Smooth muscle cell (in vitro differentiated cells): ENCODE results near the gene SHROOM1. TPM values are rescaled to one million over a fixed set of nuclear protein-coding genes. Genes with fewer than 3 reads are reported as not detected.
"Not testable (repeated sequence)": the region's sequence is repeated elsewhere in the genome, so short reads cannot be mapped to it uniquely, and the experiment has no call there.

Source experiments
- DNase-seq: peaks from one replicate; lab custom pipeline; 2025; ENCODE audit not compliant: unreplicated experiment; lab: John Stamatoyannopoulos, UW
- H2AFZ ChIP-seq: fragments of 200-600 bp; sonication (generic); 2 replicates; pipeline ENCODE4 v1.6.0; 2016; ENCODE audit warnings: antibody characterized with exemption, low read depth, mild to moderate bottlenecking
- H3F3A ChIP-seq: fragments of 200-600 bp; sonication (generic); 2 replicates; pipeline ENCODE4 v1.6.0; 2017; ENCODE audit warnings: antibody characterized with exemption, low read depth
- H3K27ac ChIP-seq: fragments of 200-600 bp; sonication (generic); 2 replicates; pipeline ENCODE4 v1.5.1; 2016; ENCODE audit warnings: low read depth, mild to moderate bottlenecking
- H3K27me3 ChIP-seq: fragments of 200-600 bp; sonication (generic); 2 replicates; pipeline ENCODE4 v1.6.1; 2016; ENCODE audit warnings: low read depth, mild to moderate bottlenecking
- H3K36me3 ChIP-seq: fragments of 200-600 bp; sonication (generic); 2 replicates; pipeline ENCODE4 v1.5.1; 2016; ENCODE audit warnings: low read depth
- H3K4me1 ChIP-seq: fragments of 200-600 bp; sonication (generic); 2 replicates; pipeline ENCODE4 v1.5.1; 2016; ENCODE audit warnings: low read depth
- H3K4me2 ChIP-seq: fragments of 200-600 bp; sonication (generic); 2 replicates; pipeline ENCODE4 v1.6.0; 2016; ENCODE audit warnings: mild to moderate bottlenecking
- H3K4me3 ChIP-seq: fragments of 200-600 bp; sonication (generic); 2 replicates; pipeline ENCODE4 v1.5.1; 2016; ENCODE audit warnings: mild to moderate bottlenecking
- H3K79me2 ChIP-seq: fragments of 200-600 bp; sonication (generic); 2 replicates; pipeline ENCODE4 v1.6.0; 2016; ENCODE audit warnings: low read depth, mild to moderate bottlenecking
- H3K9ac ChIP-seq: fragments of 200-600 bp; sonication (generic); 2 replicates; pipeline ENCODE4 v1.6.0; 2016; ENCODE audit warnings: low read depth
- H3K9me3 ChIP-seq: fragments of 200-600 bp; sonication (generic); replicated peaks from 2 replicates; pipeline ENCODE4 v1.5.1; 2016; ENCODE audit warnings: low read depth
- H4K20me1 ChIP-seq: fragments of 200-600 bp; sonication (generic); 2 replicates; pipeline ENCODE4 v1.6.0; 2016; ENCODE audit warnings: low read depth
- WGBS: methylation state at CpG from one replicate; pipeline ENCODE4 v1.1.7; 2016; ENCODE audit warnings: low lambda C conversion rate; 5-methylcytosine and 5-hydroxymethylcytosine counted together
- polyA plus RNA-seq: library from polyadenylated mRNA; unstranded; fragments of >200 nt; fragmentation: Nextera tagmentation; extraction: Ambion mirVana; gene quantifications from 2 replicates; pipeline ENCODE4 v1.2.1, GENCODE V29; 2016
- total RNA-seq: library from RNA; depleted of rRNA; stranded (reverse); fragments of >200 nt; gene quantifications from 2 replicates; pipeline ENCODE4 v1.2.3, GENCODE V29; 2014
- TF ChIP-seq, protein P1 (sequence below): fragments of 200-600 bp; sonication (generic); IDR thresholded peaks from 2 replicates; pipeline ENCODE4 v1.5.1; 2017; ENCODE audit warnings: borderline replicate concordance, mild to moderate bottlenecking, antibody characterized with exemption; ENCODE audit not compliant: insufficient read depth, poor library complexity, severe bottlenecking

Gene SHROOM1
- total and polyA plus RNA-seq, 2 experiments from 2014 or later = 5.9 to 12.0 TPM

DNA sequence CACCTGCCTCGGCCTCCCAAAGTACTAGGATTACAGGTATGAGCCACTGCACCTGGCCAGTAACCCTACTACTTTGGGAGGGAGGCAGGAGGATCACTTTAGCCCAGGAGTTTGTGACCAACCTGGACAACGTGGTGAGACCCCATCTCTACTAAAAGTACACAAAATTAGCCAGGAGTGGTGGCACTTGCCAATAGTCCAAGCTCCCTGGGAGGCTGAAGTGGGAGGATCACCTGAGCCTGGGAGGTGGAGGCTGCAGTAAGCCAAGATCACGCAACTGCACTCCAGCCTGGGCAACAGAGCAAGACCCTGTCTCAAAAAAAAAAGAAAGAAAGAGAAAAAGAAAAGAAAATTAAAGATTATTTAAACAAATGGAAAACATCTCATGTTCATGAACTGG lies 25.6 kb upstream of the SHROOM1 start:
- H3K27ac ChIP-seq = no peak overlapping the region
- no peaks in the 10 kb centered on the region for H3K9me3 ChIP-seq
- no peaks in the 10 kb centered on the region for H3F3A ChIP-seq
- no peaks in the 10 kb centered on the region for H3K36me3 ChIP-seq
- WGBS = 86% methylated on average over 3 of the region's 3 CpGs
- H3K4me3 ChIP-seq = no peak overlapping the region
- no peaks in the 10 kb centered on the region for H3K79me2 ChIP-seq
- no peak for DNase-seq
- no peaks in the 10 kb centered on the region for H3K4me1 ChIP-seq
- TF ChIP-seq, protein P1, sequence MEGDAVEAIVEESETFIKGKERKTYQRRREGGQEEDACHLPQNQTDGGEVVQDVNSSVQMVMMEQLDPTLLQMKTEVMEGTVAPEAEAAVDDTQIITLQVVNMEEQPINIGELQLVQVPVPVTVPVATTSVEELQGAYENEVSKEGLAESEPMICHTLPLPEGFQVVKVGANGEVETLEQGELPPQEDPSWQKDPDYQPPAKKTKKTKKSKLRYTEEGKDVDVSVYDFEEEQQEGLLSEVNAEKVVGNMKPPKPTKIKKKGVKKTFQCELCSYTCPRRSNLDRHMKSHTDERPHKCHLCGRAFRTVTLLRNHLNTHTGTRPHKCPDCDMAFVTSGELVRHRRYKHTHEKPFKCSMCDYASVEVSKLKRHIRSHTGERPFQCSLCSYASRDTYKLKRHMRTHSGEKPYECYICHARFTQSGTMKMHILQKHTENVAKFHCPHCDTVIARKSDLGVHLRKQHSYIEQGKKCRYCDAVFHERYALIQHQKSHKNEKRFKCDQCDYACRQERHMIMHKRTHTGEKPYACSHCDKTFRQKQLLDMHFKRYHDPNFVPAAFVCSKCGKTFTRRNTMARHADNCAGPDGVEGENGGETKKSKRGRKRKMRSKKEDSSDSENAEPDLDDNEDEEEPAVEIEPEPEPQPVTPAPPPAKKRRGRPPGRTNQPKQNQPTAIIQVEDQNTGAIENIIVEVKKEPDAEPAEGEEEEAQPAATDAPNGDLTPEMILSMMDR = no peak
- H2AFZ ChIP-seq = no peak overlapping the region
- no peak overlapping the region for H3K9ac ChIP-seq
- no peak overlapping the region for H3K4me2 ChIP-seq
- H3K27me3 ChIP-seq = peaks cover 21% of the 10 kb centered on the region
- H4K20me1 ChIP-seq = no peaks in the 10 kb centered on the region

DNA sequence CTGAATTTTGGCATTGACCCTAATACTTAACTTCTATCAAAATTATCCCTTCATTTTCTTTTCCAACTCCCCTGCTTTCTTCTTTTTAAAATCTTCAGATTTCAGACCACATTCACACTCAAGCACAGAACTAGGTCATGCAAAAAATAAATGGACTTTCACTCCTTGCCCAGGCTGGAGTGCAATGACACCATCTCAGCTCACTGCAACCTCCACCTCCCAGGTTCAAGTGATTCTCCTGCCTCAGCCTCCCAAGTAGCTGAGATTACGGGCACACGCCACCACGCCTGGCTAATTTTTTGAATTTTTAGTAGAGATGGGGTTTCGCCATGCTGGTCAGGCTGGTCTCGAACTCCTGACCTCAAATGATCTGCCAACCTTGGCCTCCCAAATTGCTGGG lies 24.5 kb upstream of the SHROOM1 start:
- not testable (repeated sequence) for H3K4me3 ChIP-seq, H2AFZ ChIP-seq, DNase-seq, H4K20me1 ChIP-seq, H3K79me2 ChIP-seq, H3K4me2 ChIP-seq, H3K27ac ChIP-seq, H3K9me3 ChIP-seq, H3K4me1 ChIP-seq, H3F3A ChIP-seq, H3K9ac ChIP-seq, H3K36me3 ChIP-seq
- 94% methylated on average over 5 of the region's 5 CpGs for WGBS
- peaks cover 11% of the 10 kb centered on the region for H3K27me3 ChIP-seq

DNA sequence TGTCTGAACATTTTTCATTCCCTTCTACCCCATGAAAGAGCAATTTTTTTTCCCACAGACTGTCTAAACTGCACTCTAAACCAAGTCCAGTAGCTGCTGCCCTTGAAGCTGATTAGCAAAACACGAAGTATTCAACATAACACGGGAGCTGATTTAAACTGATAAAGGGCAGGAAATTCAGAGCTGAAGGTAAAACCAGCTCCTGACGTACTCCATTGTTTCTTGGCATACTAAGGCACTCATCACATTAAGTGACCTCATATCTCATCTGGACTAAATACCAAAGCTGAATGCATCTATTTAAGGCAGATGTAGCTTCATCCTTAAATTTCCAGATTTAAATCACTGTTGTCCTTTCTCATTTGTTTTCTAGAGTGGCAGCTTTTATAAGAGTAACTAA lies 23.9 kb upstream of the SHROOM1 start:
- 25% methylated on average over 3 of the region's 3 CpGs for WGBS
- TF ChIP-seq, protein P1 = no peak

DNA sequence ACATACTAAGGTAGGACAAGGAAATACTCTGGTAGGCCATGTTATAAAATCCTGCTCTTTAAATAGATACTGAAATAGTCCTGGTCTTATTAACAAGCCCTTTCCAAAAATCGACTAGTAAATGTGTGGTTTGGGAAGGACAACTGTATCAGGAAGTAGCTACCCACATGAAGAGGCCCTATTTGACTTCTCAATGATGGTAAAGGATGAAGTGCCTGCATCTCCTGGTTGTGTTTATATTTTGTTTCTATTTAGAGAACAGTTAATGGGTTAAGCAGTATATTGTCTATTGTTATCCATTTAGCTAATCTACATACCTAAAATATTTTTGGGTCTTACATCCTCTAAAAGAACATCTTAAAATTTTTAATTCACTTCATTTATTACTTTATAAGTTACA lies 23.3 kb upstream of the SHROOM1 start:
- no peaks in the 10 kb centered on the region for H3F3A ChIP-seq
- 81% methylated on average over 1 of the region's 1 CpG for WGBS

More for the DNA sequence above, 23.9 kb upstream of the SHROOM1 start:
- H3K27ac ChIP-seq = no peak overlapping the region
- H2AFZ ChIP-seq = no peak overlapping the region
- H3K9me3 ChIP-seq = no peaks in the 10 kb centered on the region
- no peak for DNase-seq
- no peaks in the 10 kb centered on the region for H3K4me1 ChIP-seq
- no peaks in the 10 kb centered on the region for H3K36me3 ChIP-seq
- H3K27me3 ChIP-seq = peaks cover 4% of the 10 kb centered on the region
- no peaks in the 10 kb centered on the region for H3K79me2 ChIP-seq
- no peak overlapping the region for H3K9ac ChIP-seq
- H3K4me2 ChIP-seq = no peak overlapping the region
- no peak overlapping the region for H3K4me3 ChIP-seq
- no peaks in the 10 kb centered on the region for H4K20me1 ChIP-seq
- no peaks in the 10 kb centered on the region for H3F3A ChIP-seq

More for the DNA sequence above, 23.3 kb upstream of the SHROOM1 start:
- Histone ChIP-seq H3K79me2 (no peaks in the 10 kb centered on the region), H3K27ac (no peak overlapping the region), H3K9me3 (no peaks in the 10 kb centered on the region), H3K4me1 (no peaks in the 10 kb centered on the region), H3K4me2 (no peak overlapping the region), H3K27me3 (no peaks in the 10 kb centered on the region), H2AFZ (no peak overlapping the region), H3K36me3 (no peaks in the 10 kb centered on the region), H3K9ac (no peak overlapping the region), H3K4me3 (no peak overlapping the region), H4K20me1 (no peaks in the 10 kb centered on the region)
- DNase-seq = no peak
- TF ChIP-seq, protein P1 = no peak
